ENCODE measurements around the gene BID. TPM values are rescaled to one million over a fixed set of nuclear protein-coding genes. Genes with fewer than 3 reads are reported as not detected.

The BID gene
- total and polyA plus RNA-seq, 2 of the 4 experiments (the other 2 are of a cell fraction), result 69.5 to 240 TPM

GRCh38 chr22:17818180-17818579, 43.9 kb upstream of the BID start:
- no peak overlapping the region for H3K4me3 ChIP-seq (ENCODE audit: insufficient read depth, low read depth, low read length)

More at GRCh38 chr22:17818180-17818579, 43.9 kb upstream of the BID start:
- Histone ChIP-seq H2BK20ac (ENCODE audit: low read depth, low read length) (no peak overlapping the region), H2BK120ac (ENCODE audit: low read depth, low read length) (no peak overlapping the region), H3K9ac (ENCODE audit: low read depth, low read length) (no peak overlapping the region), H3K4ac (ENCODE audit: low read depth, low read length) (no peak overlapping the region), H3K27me3 (ENCODE audit: control insufficient read depth, insufficient read depth, low read length) (no peaks in the 10 kb centered on the region), H2AK5ac (ENCODE audit: low read depth, low read length) (no peak overlapping the region), H4K8ac (ENCODE audit: low read depth in 2 of 2, low read length in 2 of 2) (no peak overlapping the region), H3K56ac (ENCODE audit: extremely low read depth, insufficient read depth, low read length) (no peak overlapping the region), H4K20me1 (ENCODE audit: insufficient read depth, low read length) (no peaks in the 10 kb centered on the region; the same call in 1 of the 2 replicates), H2BK15ac (ENCODE audit: low read depth, low read length) (no peak overlapping the region), H3K9me3 (ENCODE audit: control insufficient read depth, insufficient read depth, low read length) (no peaks in the 10 kb centered on the region), H3K4me1 (ENCODE audit: control insufficient read depth, insufficient read depth, low read length) (no peaks in the 10 kb centered on the region), H3K27ac (ENCODE audit: insufficient read depth, low read length) (no peak overlapping the region), H3K79me1 (ENCODE audit: low read depth in 1 of 2, low read length in 2 of 2) (no peaks in the 10 kb centered on the region), H4K91ac (ENCODE audit: insufficient read depth, low read depth, low read length) (no peak overlapping the region), H3K9me1 (ENCODE audit: insufficient read depth, low read length) (no peaks in the 10 kb centered on the region), H4K5ac (ENCODE audit: low read depth, low read length) (no peak overlapping the region), H3K14ac (replicated peaks; ENCODE audit: low read depth, low read length) (no peak overlapping the region), H2AFZ (replicated peaks; ENCODE audit: low read length, poor library complexity) (no peak overlapping the region), H3K4me2 (ENCODE audit: low read depth, low read length) (no peak overlapping the region), H3K36me3 (ENCODE audit: control insufficient read depth, insufficient read depth, low read length) (peaks cover 45% of the 10 kb centered on the region), H2BK5ac (ENCODE audit: low read depth, low read length, poor library complexity, severe bottlenecking) (no peak overlapping the region), H2AK9ac (replicated peaks; ENCODE audit: low read depth, low read length, poor library complexity) (no peak overlapping the region), H3K23ac (ENCODE audit: low read depth, low read length) (no peak overlapping the region), H3K18ac (ENCODE audit: low read depth, low read length) (no peak overlapping the region)
- in situ Hi-C loops (cut with MboI; ENCODE audit: low sequenced_read_pairs), result loop anchor here (25.0 kb wide), 1 partner anchor 731 kb away; the partner anchor contains the start of gene IL17RA
- BruUV-seq (replicated peaks), result no TSS peak
- POLR2A ChIA-PET (ENCODE audit: unreplicated experiment), result no interaction called here
- CTCF ChIA-PET, result no interaction called here
- intact Hi-C loops (cut with micrococcal nuclease), result no loop called here
- dilution Hi-C loops (cut with HindIII; ENCODE audit: low sequenced_read_pairs, unreplicated experiment), result no loop called here
- ATAC-seq (ENCODE audit: low read depth) (no peak), DNase-seq (no peak)
- TF ChIP-seq SMC3 (IDR thresholded peaks at IDR 0.05; ENCODE audit: low read depth, low read length), result no peak
- no peak for TF ChIP-seq RCOR1 (IDR thresholded peaks at IDR 0.05; ENCODE audit: insufficient replicate concordance, low read length)
- no peak for TF ChIP-seq MXI1 (IDR thresholded peaks at IDR 0.05; ENCODE audit: borderline replicate concordance, low read depth, low read length)
- TF ChIP-seq RAD21 (IDR thresholded peaks at IDR 0.05; ENCODE audit: low read length), result no peak
- TF ChIP-seq MAZ (IDR thresholded peaks at IDR 0.05; ENCODE audit: borderline replicate concordance, low read depth, low read length), result no peak
- TF ChIP-seq CHD1 (IDR thresholded peaks at IDR 0.05; ENCODE audit: low read depth, low read length), result no peak
- TF ChIP-seq RFX5 (IDR thresholded peaks at IDR 0.05; ENCODE audit: low read depth, low read length), result no peak
- TF ChIP-seq FOS (IDR thresholded peaks at IDR 0.05; ENCODE audit: low read depth, low read length), result no peak
- WGBS, 2 experiments (ENCODE audit: extremely low coverage in 2 of 2, insufficient read length in 1 of 2), result 90% methylated on average over 4 of the region's 25 CpGs; no CpG with 5 or more reads in 1 of the 2 experiments
